Measurements from ENCODE around the gene NCKAP1.
A peak's percentile ranks its signal among the peaks of the same experiment; 100 is the strongest.

The NCKAP1 gene

GRCh38 chr2:183038341-183039300 is at the start of gene NCKAP1:
NCKAP1 (minus strand) TSS chr2:183038457; CDS start chr2:183038099, 358 bp downstream.
- peak within 1 kb of the TSS; percentile 92 for H3K27ac ChIP-seq (ENCODE audit: low read depth, low read length)
- H3K4me1 ChIP-seq (ENCODE audit: insufficient read depth, low read length) = peaks cover 23% of the 10 kb centered on the region
- H3K36me3 ChIP-seq (ENCODE audit: insufficient read depth, low read length) = no peaks in the 10 kb centered on the region
- H3K9me3 ChIP-seq (ENCODE audit: low read length) = no peaks in the 10 kb centered on the region
- peak within 1 kb of the TSS; percentile 89 to 96 for H3K4me3 ChIP-seq (ENCODE audit: low read depth in 1 of 2, low read length in 2 of 2)
- no peaks in the 10 kb centered on the region for H3K27me3 ChIP-seq (ENCODE audit: control insufficient read depth in 1 of 2, insufficient read depth in 2 of 2, low read length in 2 of 2)
- peak within 1 kb of the TSS; percentile 95 for H3K9ac ChIP-seq (ENCODE audit: low read length)

GRCh38 chr2:183081911-183082310 is 43.7 kb upstream of the NCKAP1 start:
- H3K9me3 ChIP-seq (ENCODE audit: low read length) = no peaks in the 10 kb centered on the region
- H3K27ac ChIP-seq (ENCODE audit: low read depth, low read length) = no peak overlapping the region
- no peaks in the 10 kb centered on the region for H3K27me3 ChIP-seq (ENCODE audit: control insufficient read depth in 1 of 2, insufficient read depth in 2 of 2, low read length in 2 of 2)

GRCh38 chr2:183079139-183079775 is 41.0 kb upstream of the NCKAP1 start:
- no peaks in the 10 kb centered on the region for H3K36me3 ChIP-seq (ENCODE audit: insufficient read depth, low read length)
- no peaks in the 10 kb centered on the region for H3K27me3 ChIP-seq (ENCODE audit: control insufficient read depth in 1 of 2, insufficient read depth in 2 of 2, low read length in 2 of 2)
- H3K9me3 ChIP-seq (ENCODE audit: low read length) = no peaks in the 10 kb centered on the region
- H3K4me3 ChIP-seq (ENCODE audit: low read depth in 1 of 2, low read length in 2 of 2) = peak overlapping the region; percentile 63 to 96
- peak overlapping the region; percentile 85 for H3K27ac ChIP-seq (ENCODE audit: low read depth, low read length)
- H3K9ac ChIP-seq (ENCODE audit: low read length) = peak overlapping the region; percentile 88
- peaks cover 12% of the 10 kb centered on the region for H3K4me1 ChIP-seq (ENCODE audit: insufficient read depth, low read length)

More at GRCh38 chr2:183081911-183082310, 43.7 kb upstream of the NCKAP1 start:
- Histone ChIP-seq H3K4me3 (ENCODE audit: low read depth in 1 of 2, low read length in 2 of 2) (no peak overlapping the region), H3K9ac (ENCODE audit: low read length) (no peak overlapping the region), H3K4me1 (ENCODE audit: insufficient read depth, low read length) (peaks cover 12% of the 10 kb centered on the region), H3K36me3 (ENCODE audit: insufficient read depth, low read length) (no peaks in the 10 kb centered on the region)

- H3K27ac ChIP-seq (ENCODE audit: low read depth, low read length) = peak within 1 kb of the TSS; percentile 85
Observed at GRCh38 chr2:183078464-183079138, 40.3 kb upstream of the NCKAP1 start, which contains the start of gene DUSP19. DUSP19 (plus strand) TSS chr2:183078747; CDS start chr2:183078934, 187 bp downstream.

GRCh38 chr2:183078163-183078463 is 39.9 kb upstream of the NCKAP1 start:
- no peaks in the 10 kb centered on the region for H3K27me3 ChIP-seq (ENCODE audit: control insufficient read depth in 1 of 2, insufficient read depth in 2 of 2, low read length in 2 of 2)
- peak overlapping the region; percentile 85 for H3K27ac ChIP-seq (ENCODE audit: low read depth, low read length)
- no peaks in the 10 kb centered on the region for H3K36me3 ChIP-seq (ENCODE audit: insufficient read depth, low read length)
- H3K4me3 ChIP-seq (ENCODE audit: low read depth in 1 of 2, low read length in 2 of 2) = peak overlapping the region; percentile 63 to 96
- peaks cover 12% of the 10 kb centered on the region for H3K4me1 ChIP-seq (ENCODE audit: insufficient read depth, low read length)
- peak overlapping the region; percentile 88 for H3K9ac ChIP-seq (ENCODE audit: low read length)
- H3K9me3 ChIP-seq (ENCODE audit: low read length) = no peaks in the 10 kb centered on the region

More at GRCh38 chr2:183078464-183079138, 40.3 kb upstream of the NCKAP1 start, which contains the start of gene DUSP19:
- Histone ChIP-seq H3K36me3 (ENCODE audit: insufficient read depth, low read length) (no peaks in the 10 kb centered on the region), H3K27me3 (ENCODE audit: control insufficient read depth in 1 of 2, insufficient read depth in 2 of 2, low read length in 2 of 2) (no peaks in the 10 kb centered on the region), H3K4me1 (ENCODE audit: insufficient read depth, low read length) (peaks cover 12% of the 10 kb centered on the region), H3K4me3 (ENCODE audit: low read depth in 1 of 2, low read length in 2 of 2) (peak within 1 kb of the TSS; percentile 63 to 96), H3K9ac (ENCODE audit: low read length) (peak within 1 kb of the TSS; percentile 88), H3K9me3 (ENCODE audit: low read length) (no peaks in the 10 kb centered on the region)

GRCh38 chr2:183072177-183072576 is 33.9 kb upstream of the NCKAP1 start:
- Histone ChIP-seq H3K4me3 (ENCODE audit: low read depth in 1 of 2, low read length in 2 of 2) (no peak overlapping the region), H3K36me3 (ENCODE audit: insufficient read depth, low read length) (no peaks in the 10 kb centered on the region), H3K4me1 (ENCODE audit: insufficient read depth, low read length) (no peaks in the 10 kb centered on the region), H3K27ac (ENCODE audit: low read depth, low read length) (no peak overlapping the region), H3K9me3 (ENCODE audit: low read length) (no peaks in the 10 kb centered on the region), H3K27me3 (ENCODE audit: control insufficient read depth in 1 of 2, insufficient read depth in 2 of 2, low read length in 2 of 2) (no peaks in the 10 kb centered on the region), H3K9ac (ENCODE audit: low read length) (no peak overlapping the region)

- H3K9ac ChIP-seq (ENCODE audit: low read length) = no peak overlapping the region
- no peaks in the 10 kb centered on the region for H3K27me3 ChIP-seq (ENCODE audit: control insufficient read depth in 1 of 2, insufficient read depth in 2 of 2, low read length in 2 of 2)
- H3K36me3 ChIP-seq (ENCODE audit: insufficient read depth, low read length) = no peaks in the 10 kb centered on the region
- no peaks in the 10 kb centered on the region for H3K4me1 ChIP-seq (ENCODE audit: insufficient read depth, low read length)
- no peak overlapping the region for H3K4me3 ChIP-seq (ENCODE audit: low read depth in 1 of 2, low read length in 2 of 2)
- H3K9me3 ChIP-seq (ENCODE audit: low read length) = no peaks in the 10 kb centered on the region
- H3K27ac ChIP-seq (ENCODE audit: low read depth, low read length) = no peak overlapping the region
Observed at GRCh38 chr2:183070942-183071844, 32.9 kb upstream of the NCKAP1 start.

- Histone ChIP-seq H3K4me1 (ENCODE audit: insufficient read depth, low read length) (no peaks in the 10 kb centered on the region), H3K27ac (ENCODE audit: low read depth, low read length) (no peak overlapping the region), H3K27me3 (ENCODE audit: control insufficient read depth in 1 of 2, insufficient read depth in 2 of 2, low read length in 2 of 2) (no peaks in the 10 kb centered on the region), H3K9me3 (ENCODE audit: low read length) (no peaks in the 10 kb centered on the region), H3K9ac (ENCODE audit: low read length) (no peak overlapping the region), H3K36me3 (ENCODE audit: insufficient read depth, low read length) (no peaks in the 10 kb centered on the region), H3K4me3 (ENCODE audit: low read depth in 1 of 2, low read length in 2 of 2) (no peak overlapping the region)
Observed at GRCh38 chr2:183069174-183069573, 30.9 kb upstream of the NCKAP1 start.

GRCh38 chr2:183068561-183068960 is 30.3 kb upstream of the NCKAP1 start:
- Histone ChIP-seq H3K4me3 (ENCODE audit: low read depth in 1 of 2, low read length in 2 of 2) (no peak overlapping the region), H3K27me3 (ENCODE audit: control insufficient read depth in 1 of 2, insufficient read depth in 2 of 2, low read length in 2 of 2) (no peaks in the 10 kb centered on the region), H3K9me3 (ENCODE audit: low read length) (no peaks in the 10 kb centered on the region), H3K27ac (ENCODE audit: low read depth, low read length) (no peak overlapping the region), H3K4me1 (ENCODE audit: insufficient read depth, low read length) (no peaks in the 10 kb centered on the region), H3K9ac (ENCODE audit: low read length) (no peak overlapping the region), H3K36me3 (ENCODE audit: insufficient read depth, low read length) (no peaks in the 10 kb centered on the region)

GRCh38 chr2:183063083-183063482 is 24.8 kb upstream of the NCKAP1 start:
- no peak overlapping the region for H3K9ac ChIP-seq (ENCODE audit: low read length)
- no peaks in the 10 kb centered on the region for H3K9me3 ChIP-seq (ENCODE audit: low read length)
- H3K27me3 ChIP-seq (ENCODE audit: control insufficient read depth in 1 of 2, insufficient read depth in 2 of 2, low read length in 2 of 2) = no peaks in the 10 kb centered on the region
- H3K27ac ChIP-seq (ENCODE audit: low read depth, low read length) = no peak overlapping the region
- H3K4me1 ChIP-seq (ENCODE audit: insufficient read depth, low read length) = no peaks in the 10 kb centered on the region
- H3K4me3 ChIP-seq (ENCODE audit: low read depth in 1 of 2, low read length in 2 of 2) = no peak overlapping the region
- no peaks in the 10 kb centered on the region for H3K36me3 ChIP-seq (ENCODE audit: insufficient read depth, low read length)

Data from muscle layer of colon (tissue), 2 donors.